H7 (cell line): ENCODE results near the gene ARHGEF4. TPM values are rescaled to one million over a fixed set of nuclear protein-coding genes. Genes with fewer than 3 reads are reported as not detected.

Source experiments
- DNase-seq: peaks from one replicate; pipeline ENCODE4 v3.0.0; 2012
- H3K27me3 ChIP-seq: 2 replicates; pipeline ENCODE4 v1.6.0; 2011; ENCODE audit warnings: mild to moderate bottlenecking, low read length; ENCODE audit not compliant: control insufficient read depth, insufficient read depth
- H3K36me3 ChIP-seq: replicated peaks from 2 replicates; pipeline ENCODE4 v1.5.1; 2011; ENCODE audit warnings: low read length; ENCODE audit not compliant: control insufficient read depth, insufficient read depth
- H3K4me3 ChIP-seq: 2 replicates; pipeline ENCODE4 v1.5.1; 2011; ENCODE audit warnings: low read depth, mild to moderate bottlenecking, control low read depth, low read length, moderate library complexity; ENCODE audit not compliant: insufficient read depth
- total RNA-seq: library from RNA; depleted of rRNA; stranded (reverse); fragments of >200 nt; shearing (Covaris generic); gene quantifications from 2 replicates; pipeline ENCODE4 v1.2.3, GENCODE V29; 2014

The ARHGEF4 gene
- total RNA-seq, 1 experiment from 2014 or later: 15.6 TPM

GRCh38 chr2:131033786-131034121 is 197.0 kb downstream of the ARHGEF4 start:
- H3K27me3 ChIP-seq: peaks cover 30% of the 10 kb centered on the region
- no peak for DNase-seq
- H3K36me3 ChIP-seq: no peaks in the 10 kb centered on the region
- H3K4me3 ChIP-seq: no peak overlapping the region

GRCh38 chr2:131034122-131035051 is 197.7 kb downstream of the ARHGEF4 start:
- DNase-seq: peak; percentile 93
- peaks cover 30% of the 10 kb centered on the region for H3K27me3 ChIP-seq
- H3K36me3 ChIP-seq: no peaks in the 10 kb centered on the region
- peak overlapping the region; percentile 58 for H3K4me3 ChIP-seq

- Histone ChIP-seq H3K27me3 (peaks cover 30% of the 10 kb centered on the region), H3K36me3 (no peaks in the 10 kb centered on the region), H3K4me3 (peak overlapping the region; percentile 58)
- peak; percentile 78 for DNase-seq
Measured at GRCh38 chr2:131035112-131035825, 198.6 kb downstream of the ARHGEF4 start.

- no peaks in the 10 kb centered on the region for H3K36me3 ChIP-seq
- DNase-seq: peak; percentile 64
- H3K4me3 ChIP-seq: no peak overlapping the region; the same call in 1 of the 2 replicates
- H3K27me3 ChIP-seq: peaks cover 30% of the 10 kb centered on the region
Measured at GRCh38 chr2:131035826-131036231, 199.1 kb downstream of the ARHGEF4 start.

- H3K4me3 ChIP-seq: no peak overlapping the region
- peak; percentile 34 for DNase-seq
- peaks cover 30% of the 10 kb centered on the region for H3K27me3 ChIP-seq
- H3K36me3 ChIP-seq: no peaks in the 10 kb centered on the region
Measured at GRCh38 chr2:131036269-131036668, 199.6 kb downstream of the ARHGEF4 start.

GRCh38 chr2:131036696-131037397 is 200.1 kb downstream of the ARHGEF4 start:
- Histone ChIP-seq H3K36me3 (no peaks in the 10 kb centered on the region; the same call in 1 of the 2 replicates), H3K4me3 (no peak overlapping the region), H3K27me3 (peaks cover 30% of the 10 kb centered on the region)
- DNase-seq: peak; percentile 40

GRCh38 chr2:131037398-131038257 is 200.9 kb downstream of the ARHGEF4 start:
- DNase-seq: peak; percentile 37
- H3K36me3 ChIP-seq: no peaks in the 10 kb centered on the region; the same call in 1 of the 2 replicates

GRCh38 chr2:131038258-131039100 is 201.8 kb downstream of the ARHGEF4 start:
- no peak for DNase-seq
- Histone ChIP-seq H3K27me3 (peaks cover 27% of the 10 kb centered on the region), H3K4me3 (no peak overlapping the region), H3K36me3 (no peaks in the 10 kb centered on the region; the same call in 1 of the 2 replicates)

More at GRCh38 chr2:131037398-131038257, 200.9 kb downstream of the ARHGEF4 start:
- Histone ChIP-seq H3K27me3 (peaks cover 30% of the 10 kb centered on the region), H3K4me3 (no peak overlapping the region)

GRCh38 chr2:131039101-131039440 is 202.4 kb downstream of the ARHGEF4 start:
- Histone ChIP-seq H3K27me3 (peaks cover 21% of the 10 kb centered on the region), H3K4me3 (no peak overlapping the region), H3K36me3 (no peaks in the 10 kb centered on the region; the same call in 1 of the 2 replicates)
- peak; percentile 36 for DNase-seq

GRCh38 chr2:131039535-131039907 is 202.8 kb downstream of the ARHGEF4 start:
- no peak overlapping the region for H3K4me3 ChIP-seq
- no peaks in the 10 kb centered on the region; the same call in 1 of the 2 replicates for H3K36me3 ChIP-seq
- peak; percentile 43 for DNase-seq
- peaks cover 17% of the 10 kb centered on the region for H3K27me3 ChIP-seq

GRCh38 chr2:131039908-131040660 is 203.4 kb downstream of the ARHGEF4 start:
- Histone ChIP-seq H3K36me3 (no peaks in the 10 kb centered on the region; the same call in 1 of the 2 replicates), H3K4me3 (no peak overlapping the region), H3K27me3 (peaks cover 14% of the 10 kb centered on the region)
- DNase-seq: peak; percentile 66

GRCh38 chr2:131040661-131041401 is 204.1 kb downstream of the ARHGEF4 start:
- no peak overlapping the region for H3K4me3 ChIP-seq
- H3K36me3 ChIP-seq: no peaks in the 10 kb centered on the region; the same call in 1 of the 2 replicates
- DNase-seq: peak; percentile 79
- H3K27me3 ChIP-seq: peaks cover 7% of the 10 kb centered on the region
